GM12878 (cell line): ENCODE measurements around the gene HCST. TPM values are rescaled to one million over a fixed set of nuclear protein-coding genes. Genes with fewer than 3 reads are reported as not detected.
A peak's percentile ranks its signal among the peaks of the same experiment; 100 is the strongest.

Experiments
- BCLAF1 ChIP-seq: fragments of 450-650 bp; IDR thresholded peaks from 2 replicates; pipeline ENCODE4 v1.6.1; 2017; ENCODE audit warnings: antibody characterized with exemption, mild to moderate bottlenecking, moderate library complexity
- CHD2 ChIP-seq: IDR thresholded peaks from 2 replicates; pipeline ENCODE4 v1.6.1; 2011; ENCODE audit warnings: low read depth, low read length, improper control_type of control experiment, borderline replicate concordance
- CTCF ChIP-seq, 3 experiments: IDR thresholded peaks in 2 of 3; conservative IDR thresholded peaks in 1 of 3; 2 replicates each; pipeline ENCODE4 v1.5.1; 2011; ENCODE audit warnings: low read depth in 3 of 3, low read length in 3 of 3, mild to moderate bottlenecking in 3 of 3, control low read depth in 2 of 3, moderate library complexity in 2 of 3, inconsistent platforms in 1 of 3, mixed read lengths in 1 of 3; ENCODE audit not compliant: control insufficient read depth in 2 of 3, insufficient read depth in 1 of 3; ENCODE audit errors: extremely low read depth in 1 of 3
- EED ChIP-seq: sonication (generic); IDR thresholded peaks from 2 replicates; pipeline ENCODE4 v1.6.1; 2016; ENCODE audit warnings: antibody characterized with exemption, low read depth
- FOXM1 ChIP-seq: IDR thresholded peaks from 2 replicates; pipeline ENCODE4 v1.6.1; 2012; ENCODE audit warnings: low read depth, mild to moderate bottlenecking, inconsistent platforms, low read length, moderate library complexity
- GATAD2B ChIP-seq: fragments of 450-650 bp; conservative IDR thresholded peaks from 2 replicates; pipeline ENCODE4 v1.6.1; 2017; ENCODE audit warnings: low read depth, mild to moderate bottlenecking, moderate library complexity
- IRF5 ChIP-seq: fragments of 450-650 bp; IDR thresholded peaks from 2 replicates; pipeline ENCODE4 v1.6.1; 2017; ENCODE audit warnings: borderline replicate concordance
- MAX ChIP-seq: IDR thresholded peaks from 2 replicates; pipeline ENCODE4 v1.6.1; 2012; ENCODE audit warnings: low read depth, low read length, improper control_type of control experiment
- PAX5 ChIP-seq: IDR thresholded peaks from 2 replicates; pipeline ENCODE4 v1.6.1; 2011; ENCODE audit warnings: low read depth, low read length, borderline replicate concordance
- POLR2AphosphoS2 ChIP-seq: IDR thresholded peaks from 2 replicates; pipeline ENCODE4 v1.6.1; 2011; ENCODE audit warnings: low read depth, mild to moderate bottlenecking, low read length, improper control_type of control experiment, moderate library complexity
- RAD21 ChIP-seq: IDR thresholded peaks from 2 replicates; pipeline ENCODE4 v1.6.1; 2011; ENCODE audit warnings: mild to moderate bottlenecking, low read depth, low read length, moderate library complexity; ENCODE audit not compliant: insufficient read depth
- STAT1 ChIP-seq: fragments of 450-650 bp; conservative IDR thresholded peaks from 2 replicates; pipeline ENCODE4 v1.6.1; 2014; ENCODE audit warnings: antibody characterized with exemption, mild to moderate bottlenecking
- SUZ12 ChIP-seq: fragments of 200-600 bp; sonication (generic); IDR thresholded peaks from one replicate; pipeline ENCODE4 v1.6.1; 2018; ENCODE audit warnings: antibody characterized with exemption, mild to moderate bottlenecking; ENCODE audit not compliant: unreplicated experiment
- TCF7 ChIP-seq: IDR thresholded peaks from 2 replicates; pipeline ENCODE4 v1.6.1; 2014; ENCODE audit warnings: antibody characterized with exemption, borderline replicate concordance
- ZNF384 ChIP-seq: IDR thresholded peaks from 2 replicates; pipeline ENCODE4 v1.6.1; 2012; ENCODE audit warnings: low read depth, mild to moderate bottlenecking, low read length, improper control_type of control experiment, borderline replicate concordance
- ZSCAN29 ChIP-seq: fragments of 450-650 bp; IDR thresholded peaks from 2 replicates; pipeline ENCODE4 v1.6.1; 2017; ENCODE audit warnings: mild to moderate bottlenecking, moderate library complexity
- polyA plus RNA-seq, 11 experiments: library from polyadenylated mRNA; depleted of rRNA in 4 of 11; unstranded in 6 of 11; stranded (reverse) in 5 of 11; fragments of >200 nt; fragmentation: Nextera tagmentation in 4 of 11; fragmentation: Illumina TruSeq in 1 of 11; extraction: Ambion mirVana in 4 of 11; extraction: Trizol in 1 of 11; gene quantifications; 1 replicate in 1 of 11; 2 replicates in 10 of 11; pipeline versions ENCODE4 v1.2.1 to v1.2.3, GENCODE V29; 2011 to 2016; ENCODE audit warnings: inconsistent platforms in 2 of 11, missing spikeins in 2 of 11, low read depth in 1 of 11
- total RNA-seq, 4 experiments: library from RNA; depleted of rRNA in 3 of 4; stranded (reverse); fragments of >200 nt in 3 of 4; fragmentation: Illumina TruSeq in 1 of 4; extraction: Trizol in 1 of 4; gene quantifications; 2 replicates each; pipeline versions ENCODE4 v1.2.1 to v1.2.3, GENCODE V29; 2013 to 2021
- TF ChIP-seq, protein P1 (sequence below): IDR thresholded peaks from 2 replicates; pipeline ENCODE4 v1.6.1; 2012; ENCODE audit warnings: improper control_type of control experiment, low read depth, low read length; ENCODE audit not compliant: insufficient replicate concordance

HCST gene
- total and polyA plus RNA-seq, 10 of the 15 experiments (the other 5 are each of a cell fraction or from before 2014, with no cell fraction given) = 7.5 to 79.6 (median 33.6) TPM

- TF ChIP-seq IRF5 (no peak), RAD21 (peak; percentile 100), CHD2 (peak; percentile 98), PAX5 (peak; percentile 51), BCLAF1 (no peak), STAT1 (no peak), SUZ12 (no peak), MAX (peak; percentile 81), ZNF384 (no peak), FOXM1 (no peak), POLR2AphosphoS2 (peak; percentile 98), CTCF (IDR thresholded peaks at IDR 0.05 in 2 of 3, conservative IDR thresholded peaks at IDR 0.05 in 1 of 3; ENCODE audit: control insufficient read depth in 2 of 3, extremely low read depth in 1 of 3, insufficient read depth in 1 of 3, low read depth in 3 of 3, low read length in 3 of 3) (peak; percentile 96 to 99 (median 96); a peak in 5 of 6 replicates), EED (no peak), ZSCAN29 (no peak), GATAD2B (no peak; the same call in 1 of the 2 replicates), TCF7 (no peak)
- TF ChIP-seq, protein P1, sequence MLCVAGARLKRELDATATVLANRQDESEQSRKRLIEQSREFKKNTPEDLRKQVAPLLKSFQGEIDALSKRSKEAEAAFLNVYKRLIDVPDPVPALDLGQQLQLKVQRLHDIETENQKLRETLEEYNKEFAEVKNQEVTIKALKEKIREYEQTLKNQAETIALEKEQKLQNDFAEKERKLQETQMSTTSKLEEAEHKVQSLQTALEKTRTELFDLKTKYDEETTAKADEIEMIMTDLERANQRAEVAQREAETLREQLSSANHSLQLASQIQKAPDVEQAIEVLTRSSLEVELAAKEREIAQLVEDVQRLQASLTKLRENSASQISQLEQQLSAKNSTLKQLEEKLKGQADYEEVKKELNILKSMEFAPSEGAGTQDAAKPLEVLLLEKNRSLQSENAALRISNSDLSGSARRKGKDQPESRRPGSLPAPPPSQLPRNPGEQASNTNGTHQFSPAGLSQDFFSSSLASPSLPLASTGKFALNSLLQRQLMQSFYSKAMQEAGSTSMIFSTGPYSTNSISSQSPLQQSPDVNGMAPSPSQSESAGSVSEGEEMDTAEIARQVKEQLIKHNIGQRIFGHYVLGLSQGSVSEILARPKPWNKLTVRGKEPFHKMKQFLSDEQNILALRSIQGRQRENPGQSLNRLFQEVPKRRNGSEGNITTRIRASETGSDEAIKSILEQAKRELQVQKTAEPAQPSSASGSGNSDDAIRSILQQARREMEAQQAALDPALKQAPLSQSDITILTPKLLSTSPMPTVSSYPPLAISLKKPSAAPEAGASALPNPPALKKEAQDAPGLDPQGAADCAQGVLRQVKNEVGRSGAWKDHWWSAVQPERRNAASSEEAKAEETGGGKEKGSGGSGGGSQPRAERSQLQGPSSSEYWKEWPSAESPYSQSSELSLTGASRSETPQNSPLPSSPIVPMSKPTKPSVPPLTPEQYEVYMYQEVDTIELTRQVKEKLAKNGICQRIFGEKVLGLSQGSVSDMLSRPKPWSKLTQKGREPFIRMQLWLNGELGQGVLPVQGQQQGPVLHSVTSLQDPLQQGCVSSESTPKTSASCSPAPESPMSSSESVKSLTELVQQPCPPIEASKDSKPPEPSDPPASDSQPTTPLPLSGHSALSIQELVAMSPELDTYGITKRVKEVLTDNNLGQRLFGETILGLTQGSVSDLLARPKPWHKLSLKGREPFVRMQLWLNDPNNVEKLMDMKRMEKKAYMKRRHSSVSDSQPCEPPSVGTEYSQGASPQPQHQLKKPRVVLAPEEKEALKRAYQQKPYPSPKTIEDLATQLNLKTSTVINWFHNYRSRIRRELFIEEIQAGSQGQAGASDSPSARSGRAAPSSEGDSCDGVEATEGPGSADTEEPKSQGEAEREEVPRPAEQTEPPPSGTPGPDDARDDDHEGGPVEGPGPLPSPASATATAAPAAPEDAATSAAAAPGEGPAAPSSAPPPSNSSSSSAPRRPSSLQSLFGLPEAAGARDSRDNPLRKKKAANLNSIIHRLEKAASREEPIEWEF = no peak
These were observed 29.0 kb downstream of the HCST start (continued) for GRCh38 chr19:35931161-35931873.
